Stimulated activated CD8-positive, alpha-beta memory T cell treated with anti-CD3 and anti-CD28 coated beads, Interleukin-7, amount 100 ng/mL, for 4 hours (primary cell): ENCODE measurements around the gene WASHC2A.
A peak's percentile ranks its signal among the peaks of the same experiment; 100 is the strongest.
"Not testable (repeated sequence)": the region's sequence is repeated elsewhere in the genome, so short reads cannot be mapped to it uniquely, and the experiment has no call there.

Experiments
- DNase-seq, 2 donors: peaks; one replicate each; pipeline ENCODE4 v3.0.0-alpha.2; 2020; ENCODE audit warnings: low read depth in 2 of 2

Gene WASHC2A, protein sequence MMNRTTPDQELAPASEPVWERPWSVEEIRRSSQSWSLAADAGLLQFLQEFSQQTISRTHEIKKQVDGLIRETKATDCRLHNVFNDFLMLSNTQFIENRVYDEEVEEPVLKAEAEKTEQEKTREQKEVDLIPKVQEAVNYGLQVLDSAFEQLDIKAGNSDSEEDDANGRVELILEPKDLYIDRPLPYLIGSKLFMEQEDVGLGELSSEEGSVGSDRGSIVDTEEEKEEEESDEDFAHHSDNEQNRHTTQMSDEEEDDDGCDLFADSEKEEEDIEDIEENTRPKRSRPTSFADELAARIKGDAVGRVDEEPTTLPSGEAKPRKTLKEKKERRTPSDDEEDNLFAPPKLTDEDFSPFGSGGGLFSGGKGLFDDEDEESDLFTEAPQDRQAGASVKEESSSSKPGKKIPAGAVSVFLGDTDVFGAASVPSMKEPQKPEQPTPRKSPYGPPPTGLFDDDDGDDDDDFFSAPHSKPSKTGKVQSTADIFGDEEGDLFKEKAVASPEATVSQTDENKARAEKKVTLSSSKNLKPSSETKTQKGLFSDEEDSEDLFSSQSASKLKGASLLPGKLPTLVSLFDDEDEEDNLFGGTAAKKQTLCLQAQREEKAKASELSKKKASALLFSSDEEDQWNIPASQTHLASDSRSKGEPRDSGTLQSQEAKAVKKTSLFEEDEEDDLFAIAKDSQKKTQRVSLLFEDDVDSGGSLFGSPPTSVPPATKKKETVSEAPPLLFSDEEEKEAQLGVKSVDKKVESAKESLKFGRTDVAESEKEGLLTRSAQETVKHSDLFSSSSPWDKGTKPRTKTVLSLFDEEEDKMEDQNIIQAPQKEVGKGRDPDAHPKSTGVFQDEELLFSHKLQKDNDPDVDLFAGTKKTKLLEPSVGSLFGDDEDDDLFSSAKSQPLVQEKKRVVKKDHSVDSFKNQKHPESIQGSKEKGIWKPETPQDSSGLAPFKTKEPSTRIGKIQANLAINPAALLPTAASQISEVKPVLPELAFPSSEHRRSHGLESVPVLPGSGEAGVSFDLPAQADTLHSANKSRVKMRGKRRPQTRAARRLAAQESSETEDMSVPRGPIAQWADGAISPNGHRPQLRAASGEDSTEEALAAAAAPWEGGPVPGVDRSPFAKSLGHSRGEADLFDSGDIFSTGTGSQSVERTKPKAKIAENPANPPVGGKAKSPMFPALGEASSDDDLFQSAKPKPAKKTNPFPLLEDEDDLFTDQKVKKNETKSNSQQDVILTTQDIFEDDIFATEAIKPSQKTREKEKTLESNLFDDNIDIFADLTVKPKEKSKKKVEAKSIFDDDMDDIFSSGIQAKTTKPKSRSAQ (N-terminal part only)

DNA sequence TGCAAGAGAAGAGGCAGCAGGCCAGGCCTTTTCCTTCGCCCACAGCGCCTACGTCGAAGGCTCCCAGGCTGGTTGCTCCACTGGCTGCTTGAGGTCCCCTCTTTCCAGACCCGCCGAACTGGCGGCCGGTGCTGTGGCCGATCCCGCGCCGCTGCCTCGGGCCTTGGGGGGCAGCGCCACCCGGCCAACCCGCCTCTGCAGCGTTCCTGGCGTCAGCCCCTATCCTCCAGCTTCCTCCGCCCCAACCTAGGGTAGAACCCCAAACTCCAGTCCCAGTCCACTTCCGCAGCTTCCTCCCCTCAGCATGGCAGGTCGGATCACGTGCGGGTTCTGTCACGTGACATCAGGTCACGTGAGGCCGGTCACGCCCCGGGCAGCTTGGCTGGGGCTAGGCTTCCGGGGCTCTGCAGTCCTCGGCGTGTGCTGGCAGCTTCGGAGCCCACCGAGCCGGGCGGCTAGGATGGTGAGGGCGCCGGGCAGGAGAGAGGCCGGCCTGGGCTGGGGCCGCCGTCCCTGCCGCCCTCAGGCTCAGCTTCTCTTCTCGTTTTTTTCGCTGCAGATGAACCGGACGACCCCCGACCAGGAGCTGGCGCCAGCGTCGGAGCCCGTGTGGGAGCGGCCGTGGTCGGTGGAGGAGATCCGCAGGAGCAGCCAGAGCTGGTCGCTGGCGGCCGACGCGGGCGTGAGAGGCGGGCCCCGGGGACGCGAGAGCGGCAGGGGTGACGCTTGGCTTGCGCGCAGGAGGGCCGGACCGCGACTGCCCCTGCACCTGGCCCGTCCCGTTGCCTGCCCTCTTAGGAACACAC lies at the start of gene WASHC2A:
TSS of gene WASHC2A (plus strand) at position 409 of the 806 bp plus-strand sequence. CDS start at position 461, 52 bp downstream.
- peak; percentile 65 to 86 for DNase-seq

DNA sequence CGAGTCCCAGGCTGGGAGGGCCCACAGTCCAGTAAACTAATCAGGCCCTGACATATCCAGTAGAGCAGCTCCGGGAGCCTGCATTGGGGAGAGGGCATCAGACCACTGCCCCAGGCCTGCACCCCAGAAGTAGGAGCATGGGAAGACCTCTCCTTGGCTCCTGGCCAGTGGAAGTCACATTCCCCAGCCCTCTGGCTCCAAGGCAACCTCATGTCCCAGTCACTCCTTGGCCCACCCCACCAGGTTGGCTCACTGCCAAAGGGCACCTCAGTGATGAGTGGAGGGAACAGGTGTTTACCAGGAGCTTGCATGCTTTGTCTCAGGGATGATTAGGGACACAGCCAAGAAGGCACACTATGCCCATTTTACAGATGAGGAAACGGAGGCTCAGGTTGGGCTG lies 48.5 kb upstream of the WASHC2A start:
- not testable (repeated sequence) for DNase-seq

DNA sequence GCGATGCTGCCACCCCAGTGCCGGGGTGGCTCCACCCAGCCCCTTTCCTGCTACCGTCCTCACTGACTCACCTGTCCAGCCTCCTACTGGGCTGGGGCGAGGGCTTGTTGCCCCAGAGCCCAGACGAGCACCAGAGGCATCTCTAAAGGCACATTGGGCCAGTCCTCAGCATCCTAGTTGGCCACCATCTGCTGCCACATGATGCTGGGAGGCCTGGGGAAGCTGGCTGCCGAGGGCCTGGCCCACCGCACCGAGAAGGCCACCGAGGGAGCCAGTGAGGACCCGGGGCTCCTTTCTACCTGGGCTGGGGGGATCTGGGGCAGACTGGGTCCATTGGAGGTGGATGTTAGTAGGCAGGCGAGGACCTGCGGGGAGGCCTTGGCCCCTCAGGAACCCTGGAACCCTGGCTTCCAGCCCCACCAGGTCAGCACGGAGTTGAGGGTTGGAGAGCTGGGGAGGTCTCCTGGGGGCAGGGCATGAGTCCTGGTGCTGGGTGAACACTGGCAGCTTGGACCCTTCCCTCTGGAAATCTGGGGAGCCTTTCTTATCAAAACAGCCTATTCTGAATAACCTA lies 47.2 kb upstream of the WASHC2A start:
- not testable (repeated sequence) for DNase-seq

DNA sequence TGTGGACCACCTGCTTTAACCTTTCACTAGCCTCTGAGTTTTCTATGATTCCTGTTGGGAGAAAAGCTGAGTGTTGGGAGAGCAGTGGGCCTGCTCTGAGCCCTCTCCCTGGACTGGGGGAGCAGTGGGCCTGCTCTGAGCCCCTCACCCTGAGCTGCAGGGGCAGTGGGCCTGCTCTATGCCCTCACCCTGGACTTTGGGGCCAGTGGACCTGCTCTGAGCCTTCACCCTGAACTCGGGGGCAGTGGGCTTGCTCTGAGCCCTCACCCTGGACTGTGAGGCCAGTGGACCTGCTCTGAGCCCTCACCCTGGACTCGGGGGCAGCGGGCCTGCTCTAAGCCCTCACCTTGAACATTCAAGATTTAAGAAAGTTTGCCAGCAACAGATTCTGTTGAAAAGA lies 46.1 kb upstream of the WASHC2A start:
- no peak for DNase-seq

DNA sequence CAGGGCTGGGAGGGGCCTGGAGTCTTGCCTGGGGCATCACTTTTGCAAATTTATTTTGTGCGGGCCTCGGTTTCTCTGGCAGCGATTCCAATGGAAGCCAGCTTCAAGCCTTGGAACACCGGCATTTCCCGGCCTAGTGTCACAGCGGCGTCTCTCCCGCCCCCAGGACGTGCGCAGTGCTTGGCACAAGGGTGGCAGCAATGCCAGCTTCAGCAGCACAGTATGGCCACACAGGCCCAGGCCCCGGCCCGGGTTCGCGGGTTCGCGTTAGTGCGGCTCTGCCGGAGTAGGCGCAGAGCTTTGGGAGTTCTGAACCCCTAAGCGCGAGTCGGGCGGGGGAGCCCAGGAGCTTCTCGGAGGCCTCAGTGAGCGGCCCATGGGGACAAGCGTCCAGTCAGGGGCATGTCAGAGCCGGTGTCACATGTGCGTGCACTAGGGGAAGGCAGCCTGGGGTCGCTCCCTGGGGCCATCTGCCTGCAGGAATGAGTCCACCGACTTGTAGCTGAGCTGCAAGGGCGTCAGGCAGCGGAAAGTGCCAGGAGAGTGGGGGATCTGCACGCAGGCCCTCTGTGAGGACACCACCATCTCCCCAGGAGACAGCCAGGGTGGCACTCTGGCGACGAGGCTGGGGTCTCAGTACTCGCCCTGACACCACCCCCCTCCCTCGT lies 42.9 kb upstream of the WASHC2A start:
- DNase-seq, result not testable (repeated sequence)

DNA sequence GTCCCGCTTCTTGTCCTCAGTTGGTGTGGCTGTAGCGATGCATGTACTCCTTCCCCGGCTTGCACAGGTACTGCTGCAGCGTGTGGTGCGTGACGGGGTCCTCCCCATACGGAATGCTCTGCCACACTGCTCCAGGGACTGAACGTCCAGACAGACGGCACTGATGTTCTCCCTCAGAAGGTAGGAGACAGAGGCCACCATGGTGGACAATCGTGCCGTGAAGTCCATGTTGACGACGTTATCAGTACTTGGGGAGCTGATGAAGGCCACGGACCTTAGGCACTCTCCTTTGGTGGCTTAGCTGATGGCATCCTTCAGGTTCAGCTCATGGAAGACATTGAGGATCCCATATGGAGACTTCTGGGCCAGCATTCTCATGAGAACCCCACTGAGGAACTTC lies 42.1 kb upstream of the WASHC2A start:
- DNase-seq, result no peak

DNA sequence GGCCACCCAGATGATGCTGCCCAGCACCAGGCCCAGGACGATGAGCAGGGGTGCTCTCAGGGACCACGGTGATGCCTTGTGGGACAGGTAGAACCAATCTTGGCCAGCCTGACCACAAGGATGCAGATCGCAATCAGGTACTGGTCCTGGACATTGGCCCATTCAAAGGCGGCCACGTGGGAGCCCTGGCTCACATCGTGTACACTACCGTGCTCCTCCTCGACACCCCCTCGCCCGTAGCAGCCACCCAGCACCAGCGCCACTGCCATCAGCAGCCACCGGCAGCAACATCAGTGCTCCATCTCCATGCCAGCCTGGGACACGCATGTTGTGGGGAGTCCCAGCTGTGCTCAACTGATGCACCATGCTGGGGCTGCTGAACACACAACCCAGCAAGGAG lies 40.6 kb upstream of the WASHC2A start:
- no peak for DNase-seq

DNA sequence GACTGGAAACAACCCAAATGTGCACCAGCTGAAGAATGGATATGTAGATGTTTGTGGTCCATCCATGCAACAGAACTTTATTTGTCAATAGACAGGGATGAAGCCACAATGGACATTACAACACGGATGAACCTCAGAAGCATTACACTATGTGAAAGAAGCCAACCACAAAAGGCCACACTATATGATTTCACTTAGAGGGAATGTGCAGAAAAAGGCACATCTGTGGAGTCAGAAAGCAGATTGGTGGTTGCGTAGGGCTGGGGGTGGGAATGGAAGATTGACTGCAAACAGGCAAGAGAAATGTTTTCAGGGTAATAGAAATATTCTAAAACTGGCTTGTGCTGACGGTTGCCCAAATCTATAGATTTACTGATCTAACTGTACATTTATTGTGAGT lies 34.3 kb upstream of the WASHC2A start:
- DNase-seq, result no peak

DNA sequence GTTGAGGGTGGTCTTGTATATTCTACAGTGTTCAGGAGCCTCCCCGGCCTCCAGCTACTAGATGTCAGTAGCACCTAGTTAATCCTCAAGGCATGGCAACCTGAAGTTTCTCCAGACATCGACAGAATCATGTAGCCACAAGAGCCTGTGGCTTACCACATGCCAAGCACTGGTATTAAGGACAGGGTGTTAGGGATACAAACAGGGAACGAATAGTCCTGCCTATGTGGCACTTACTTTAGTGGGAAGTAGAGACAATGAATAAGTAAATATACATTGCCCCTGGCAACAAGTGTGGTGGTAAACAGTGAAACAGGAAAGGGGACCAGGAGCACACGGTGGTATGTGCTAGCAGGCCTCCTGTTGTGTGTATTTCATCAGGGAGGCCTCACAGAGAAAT lies 32.4 kb upstream of the WASHC2A start:
- DNase-seq, result not testable (repeated sequence)

DNA sequence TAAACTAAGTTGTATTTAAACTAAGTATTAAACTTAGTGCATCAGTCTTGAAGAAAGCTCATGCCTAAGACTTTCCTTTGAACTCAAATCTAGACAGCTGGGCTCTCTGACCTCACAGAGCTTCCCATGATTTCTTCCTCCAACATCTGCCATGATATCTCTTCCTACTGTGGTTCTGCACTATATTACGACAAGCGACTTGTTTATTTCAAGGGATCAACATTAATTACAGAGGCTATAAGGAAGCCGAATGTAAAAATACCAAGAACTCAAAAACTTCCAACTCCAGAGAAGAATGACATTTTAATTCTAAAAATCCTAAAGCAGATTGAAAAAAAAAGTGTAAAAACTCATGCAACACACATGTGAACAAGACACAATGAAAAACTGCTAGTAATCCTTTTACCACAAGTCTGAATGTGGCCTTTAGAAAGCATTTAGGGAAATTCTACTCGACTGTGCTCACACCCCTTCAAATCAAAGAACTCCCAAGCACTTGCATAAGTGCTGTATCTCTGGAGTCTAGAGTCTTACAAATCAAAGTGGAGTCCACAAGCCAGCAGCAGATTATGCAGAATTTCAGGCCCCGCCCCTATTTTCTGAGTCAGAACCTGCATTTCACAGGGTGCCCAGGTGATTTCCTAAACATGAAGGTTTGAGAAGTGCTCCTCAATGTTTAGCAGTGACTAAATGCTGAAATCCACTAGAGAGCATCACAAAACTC lies 22.7 kb upstream of the WASHC2A start:
- no peak for DNase-seq

DNA sequence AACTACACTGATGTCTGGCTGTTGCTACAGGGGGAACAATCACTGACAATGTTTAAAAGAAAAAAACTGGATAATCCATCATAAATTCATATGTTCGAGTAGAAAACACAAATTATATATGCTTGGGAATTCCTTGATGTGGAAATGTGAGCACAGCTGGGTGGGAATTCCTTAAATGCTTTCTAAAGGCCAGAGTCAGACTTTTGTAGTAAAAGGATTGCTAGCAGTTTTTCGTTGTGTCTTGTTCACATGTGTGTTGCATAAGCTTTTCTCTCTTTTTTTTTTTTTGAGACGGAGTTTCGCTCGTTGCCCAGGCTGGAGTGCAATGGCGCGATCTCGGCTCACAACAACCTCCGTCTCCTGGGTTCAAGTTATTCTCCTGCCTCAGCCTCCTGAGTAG lies 21.3 kb upstream of the WASHC2A start:
- DNase-seq, result not testable (repeated sequence)

DNA sequence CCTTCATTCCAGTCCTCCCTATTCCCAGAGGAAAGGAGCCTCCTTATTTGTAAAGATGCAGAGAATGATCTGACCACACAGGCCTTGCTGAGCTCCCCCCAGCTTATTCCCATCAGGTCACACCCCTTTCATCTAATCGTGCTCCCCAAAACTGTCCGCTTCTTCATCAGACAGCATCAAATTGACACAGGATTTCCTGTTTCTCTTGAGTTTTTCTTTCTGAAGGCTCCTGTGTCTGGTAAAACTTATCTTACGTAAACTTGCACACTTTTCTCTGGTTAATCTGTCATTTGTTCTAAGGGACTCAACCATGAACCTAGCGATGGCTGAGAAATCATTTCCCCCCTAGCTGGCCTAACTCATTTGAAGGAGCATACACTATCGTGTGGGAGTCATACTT lies 20.2 kb upstream of the WASHC2A start:
- not testable (repeated sequence) for DNase-seq

DNA sequence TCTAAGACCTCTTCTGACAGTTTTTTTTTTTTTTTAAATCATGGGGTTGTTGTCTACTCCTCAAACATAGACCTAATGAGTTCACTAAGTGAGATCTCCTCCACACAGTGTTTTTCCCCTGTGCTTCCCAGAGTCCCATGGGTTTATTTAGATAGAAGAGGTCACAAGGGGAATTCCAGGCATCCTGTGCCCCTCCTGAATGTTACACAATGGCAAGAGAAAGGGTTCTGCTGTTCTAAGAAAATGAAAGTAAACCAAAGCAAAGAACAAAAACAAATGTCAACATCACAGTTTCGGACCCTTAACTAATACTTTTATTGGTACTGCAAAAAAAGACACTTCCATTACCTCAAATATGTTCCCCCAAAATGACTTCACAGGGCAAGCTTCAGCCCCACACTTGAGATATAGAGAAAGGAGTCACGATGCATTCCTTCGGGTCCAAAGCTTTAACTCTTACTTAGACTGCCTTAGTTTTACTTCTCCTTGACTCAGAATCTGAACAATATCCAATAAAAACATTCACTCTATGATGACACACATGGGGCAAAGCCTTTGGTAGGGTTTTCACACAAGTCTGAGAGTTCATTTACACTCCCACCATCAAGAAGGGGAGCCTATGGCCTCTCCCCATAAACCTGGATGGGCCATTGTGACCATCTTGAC lies 15.6 kb upstream of the WASHC2A start:
- DNase-seq, result not testable (repeated sequence)

DNA sequence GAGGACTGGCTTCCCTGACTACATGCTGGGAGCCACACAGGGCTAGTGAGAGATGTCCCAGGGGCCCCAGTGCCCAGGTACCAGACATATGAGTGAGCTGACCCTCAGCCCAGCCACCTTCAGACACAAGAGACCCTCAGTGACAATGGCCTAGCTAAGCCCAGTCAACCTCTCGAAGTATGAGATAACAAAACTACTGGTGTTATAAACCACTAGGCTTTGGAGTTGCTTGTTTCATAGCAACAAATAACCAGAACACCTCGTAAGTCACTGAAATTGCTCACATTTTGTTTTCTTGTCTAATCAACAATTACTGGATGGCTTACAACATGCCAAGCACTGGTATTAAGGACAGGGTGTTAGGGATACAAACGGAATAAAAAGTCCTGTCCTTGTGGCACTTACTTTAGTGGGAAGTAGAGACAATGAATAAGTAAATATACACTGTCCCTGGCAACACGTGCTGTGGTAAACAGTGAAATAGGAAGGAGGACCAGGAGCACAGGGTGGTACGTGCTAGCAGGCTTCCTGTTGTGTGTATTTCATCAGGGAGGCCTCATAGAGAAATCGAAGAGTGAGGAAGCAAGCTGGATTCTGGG lies 14.9 kb upstream of the WASHC2A start:
- DNase-seq, result not testable (repeated sequence)

DNA sequence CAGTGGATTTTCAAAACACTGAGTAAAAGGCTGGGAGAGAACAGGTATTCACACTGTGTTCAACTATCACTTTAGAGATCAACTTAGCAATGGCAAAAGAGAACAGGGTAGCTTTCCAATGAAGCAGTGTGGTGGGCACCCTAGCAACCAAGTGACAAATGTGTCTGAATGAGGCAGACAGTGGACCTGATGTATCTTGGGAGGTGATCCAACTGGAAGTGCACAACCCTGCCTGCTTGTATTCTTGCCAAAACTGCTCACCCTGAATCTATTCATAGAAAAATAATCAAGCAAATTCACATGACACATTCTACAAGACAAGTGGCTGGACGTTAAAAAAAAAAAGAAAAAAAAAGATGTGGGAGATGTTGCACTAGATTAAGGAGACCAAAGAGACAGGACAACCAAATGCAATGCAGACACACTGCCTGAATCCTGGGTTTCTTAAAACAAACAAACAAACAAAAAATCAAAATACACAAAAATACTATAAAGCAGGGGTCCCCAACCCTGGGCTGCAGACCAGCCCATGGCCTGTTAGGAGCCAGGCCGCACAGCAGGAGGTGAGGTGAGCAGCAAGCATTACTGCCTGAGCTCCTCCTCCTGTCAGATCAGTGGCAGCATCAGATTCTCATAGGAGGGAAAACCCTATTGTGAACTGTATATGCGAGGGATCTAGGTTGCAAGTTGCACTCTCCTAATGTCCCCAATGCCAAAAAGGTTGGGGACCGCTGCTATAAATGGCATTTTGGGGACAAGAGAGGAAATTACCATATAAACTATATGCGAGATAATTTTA lies 12.1 kb upstream of the WASHC2A start:
- not testable (repeated sequence) for DNase-seq

DNA sequence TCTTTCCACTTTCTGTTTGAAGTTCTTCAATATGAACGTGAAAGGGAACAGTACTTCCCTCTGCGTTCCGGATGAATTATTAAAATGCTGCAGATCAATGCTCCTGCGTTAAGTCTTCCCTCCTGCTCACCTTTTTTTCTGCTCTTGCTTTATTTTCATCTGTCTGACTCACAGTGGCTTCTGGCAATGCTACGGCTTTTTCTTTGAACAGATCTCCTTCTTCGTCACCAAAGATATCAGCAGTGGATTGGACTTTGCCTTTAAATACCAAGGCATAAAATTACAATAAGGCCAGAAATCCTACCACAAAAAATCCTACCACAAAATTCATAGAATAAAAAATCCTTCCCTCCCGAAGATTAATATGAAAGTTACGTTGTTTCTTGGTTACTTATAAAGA lies 11.1 kb upstream of the WASHC2A start:
- DNase-seq, result not testable (repeated sequence)

DNA sequence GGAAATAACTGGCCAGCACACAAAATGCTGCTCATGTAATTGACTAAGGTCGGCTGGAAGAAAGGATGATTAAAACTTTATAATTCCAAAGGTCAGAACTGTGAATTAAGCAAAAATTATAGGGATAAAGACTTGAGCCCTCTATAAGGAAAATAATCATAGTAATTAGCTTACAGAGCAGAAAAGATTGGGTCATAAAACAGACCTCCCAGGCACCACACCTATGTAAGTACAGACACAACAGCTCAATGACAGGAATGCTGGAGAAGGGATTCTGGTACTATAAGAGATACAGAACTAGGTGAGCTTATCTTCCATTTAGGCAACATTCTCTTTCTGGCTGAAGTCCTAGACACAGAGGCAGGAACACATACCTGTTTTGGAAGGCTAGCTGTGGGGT lies 9.0 kb upstream of the WASHC2A start:
- not testable (repeated sequence) for DNase-seq
